ENCODE data around the gene NEO1.

GRCh38 chr15:73028031-73028430 is 24.2 kb upstream of the NEO1 start:
- TF ChIP-seq TAF1 (IDR thresholded peaks at IDR 0.05; ENCODE audit: borderline replicate concordance, insufficient read depth, low read length): no peak
- TF ChIP-seq REST (IDR thresholded peaks at IDR 0.05; ENCODE audit: insufficient read depth in 1 of 2, low read depth in 2 of 2, low read length in 2 of 2): no peak
- no peak for TF ChIP-seq FOXP2 (optimal IDR thresholded peaks at IDR 0.05; ENCODE audit: borderline replicate concordance, extremely low read depth, extremely low read length, insufficient read depth)

Measured in PFSK-1 (cell line).